Measurements from ENCODE around the gene GRIN2C.

GRCh38 chr17:74866198-74866835 is 6.6 kb upstream of the GRIN2C start:
- TF ChIP-seq, protein P1, sequence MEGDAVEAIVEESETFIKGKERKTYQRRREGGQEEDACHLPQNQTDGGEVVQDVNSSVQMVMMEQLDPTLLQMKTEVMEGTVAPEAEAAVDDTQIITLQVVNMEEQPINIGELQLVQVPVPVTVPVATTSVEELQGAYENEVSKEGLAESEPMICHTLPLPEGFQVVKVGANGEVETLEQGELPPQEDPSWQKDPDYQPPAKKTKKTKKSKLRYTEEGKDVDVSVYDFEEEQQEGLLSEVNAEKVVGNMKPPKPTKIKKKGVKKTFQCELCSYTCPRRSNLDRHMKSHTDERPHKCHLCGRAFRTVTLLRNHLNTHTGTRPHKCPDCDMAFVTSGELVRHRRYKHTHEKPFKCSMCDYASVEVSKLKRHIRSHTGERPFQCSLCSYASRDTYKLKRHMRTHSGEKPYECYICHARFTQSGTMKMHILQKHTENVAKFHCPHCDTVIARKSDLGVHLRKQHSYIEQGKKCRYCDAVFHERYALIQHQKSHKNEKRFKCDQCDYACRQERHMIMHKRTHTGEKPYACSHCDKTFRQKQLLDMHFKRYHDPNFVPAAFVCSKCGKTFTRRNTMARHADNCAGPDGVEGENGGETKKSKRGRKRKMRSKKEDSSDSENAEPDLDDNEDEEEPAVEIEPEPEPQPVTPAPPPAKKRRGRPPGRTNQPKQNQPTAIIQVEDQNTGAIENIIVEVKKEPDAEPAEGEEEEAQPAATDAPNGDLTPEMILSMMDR (IDR thresholded peaks at IDR 0.05; ENCODE audit: borderline replicate concordance, extremely low read depth, low read length, poor library complexity, severe bottlenecking), result no peak
- TF ChIP-seq EZH2 (IDR thresholded peaks at IDR 0.05; ENCODE audit: borderline replicate concordance, low read depth, low read length, severe bottlenecking), result no peak

Measured in DND-41 (cell line).